Stomach smooth muscle (tissue), 2 donors: Measurements from ENCODE around the gene HECA.

ENCODE experiments used
- H3K27ac ChIP-seq: one replicate; pipeline ENCODE4 v1.7.0; 2013; ENCODE audit warnings: mild to moderate bottlenecking, low read length, inconsistent platforms
- H3K27me3 ChIP-seq, 2 donors: one replicate each; pipeline ENCODE4 v1.7.0; 2013; ENCODE audit warnings: low read length in 2 of 2; ENCODE audit not compliant: insufficient read depth in 2 of 2, control insufficient read depth in 1 of 2
- H3K36me3 ChIP-seq, 2 donors: one replicate each; pipeline ENCODE4 v1.7.0; 2013; ENCODE audit warnings: low read length in 2 of 2; ENCODE audit not compliant: control insufficient read depth in 2 of 2, insufficient read depth in 2 of 2
- H3K4me1 ChIP-seq: one replicate; pipeline ENCODE4 v1.7.0; 2013; ENCODE audit warnings: low read length; ENCODE audit not compliant: control insufficient read depth, insufficient read depth
- H3K4me3 ChIP-seq, 2 donors: one replicate each; pipeline ENCODE4 v1.7.0; 2013; ENCODE audit warnings: low read length in 2 of 2
- H3K9ac ChIP-seq, 2 donors: one replicate each; pipeline ENCODE4 v1.7.0; 2013; ENCODE audit warnings: low read length in 2 of 2, mild to moderate bottlenecking in 1 of 2
- H3K9me3 ChIP-seq, 2 donors: one replicate each; pipeline ENCODE4 v1.7.0; 2013; ENCODE audit warnings: low read length in 2 of 2; ENCODE audit not compliant: control insufficient read depth in 2 of 2
- donor health status: healthy.
- donor health status: Pancreatic carcinoma.

Gene HECA

DNA sequence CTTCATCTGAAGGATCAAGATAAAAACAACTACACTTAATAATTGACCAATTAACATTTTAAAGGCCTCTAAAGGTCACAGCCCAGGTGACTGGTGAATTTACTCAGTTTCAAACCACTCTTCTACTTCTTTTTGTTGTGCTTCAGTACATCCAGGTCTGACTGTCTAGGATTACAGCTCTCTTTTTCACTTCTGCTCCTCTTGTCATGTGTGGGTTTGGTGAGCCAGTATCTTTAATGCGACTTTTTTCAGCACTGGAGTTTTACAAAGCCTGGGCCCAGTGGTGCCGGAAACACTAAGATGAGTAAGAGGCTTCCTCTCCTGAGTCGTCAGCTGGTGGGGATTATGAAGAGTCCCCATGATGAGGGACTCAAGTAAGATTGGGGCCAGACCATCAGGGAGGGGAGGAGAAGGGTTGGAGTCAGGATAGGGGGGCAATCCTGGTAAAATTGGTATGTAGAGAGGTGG, 27.0 kb downstream of the HECA start:
- no peaks in the 10 kb centered on the region for H3K9me3 ChIP-seq
- H3K27ac ChIP-seq: no peak overlapping the region
- H3K27me3 ChIP-seq: no peaks in the 10 kb centered on the region
- no peak overlapping the region for H3K9ac ChIP-seq
- no peak overlapping the region for H3K4me3 ChIP-seq
- H3K36me3 ChIP-seq: peaks cover 4% of the 10 kb centered on the region in 2 donors
- H3K4me1 ChIP-seq: peaks cover 5% of the 10 kb centered on the region

- Histone ChIP-seq H3K4me3 (no peak overlapping the region), H3K27me3 (no peaks in the 10 kb centered on the region), H3K36me3 (peaks cover 11 to 12% of the 10 kb centered on the region in 2 donors), H3K4me1 (peaks cover 5% of the 10 kb centered on the region), H3K27ac (no peak overlapping the region), H3K9me3 (no peaks in the 10 kb centered on the region), H3K9ac (no peak overlapping the region)
Measured at GRCh38 chr6:139164001-139164400, 29.1 kb downstream of the HECA start.

- Histone ChIP-seq H3K27me3 (no peaks in the 10 kb centered on the region), H3K36me3 (peaks cover 11 to 12% of the 10 kb centered on the region in 2 donors), H3K4me1 (no peaks in the 10 kb centered on the region), H3K4me3 (no peak overlapping the region), H3K9ac (no peak overlapping the region), H3K27ac (no peak overlapping the region), H3K9me3 (no peaks in the 10 kb centered on the region)
Measured at GRCh38 chr6:139165324-139165723, 30.4 kb downstream of the HECA start.

GRCh38 chr6:139166238-139166955, 31.5 kb downstream of the HECA start:
- Histone ChIP-seq H3K36me3 (peaks cover 11 to 12% of the 10 kb centered on the region in 2 donors), H3K9ac (no peak overlapping the region), H3K27ac (no peak overlapping the region), H3K9me3 (no peaks in the 10 kb centered on the region), H3K4me1 (no peaks in the 10 kb centered on the region), H3K4me3 (no peak overlapping the region), H3K27me3 (no peaks in the 10 kb centered on the region)

DNA sequence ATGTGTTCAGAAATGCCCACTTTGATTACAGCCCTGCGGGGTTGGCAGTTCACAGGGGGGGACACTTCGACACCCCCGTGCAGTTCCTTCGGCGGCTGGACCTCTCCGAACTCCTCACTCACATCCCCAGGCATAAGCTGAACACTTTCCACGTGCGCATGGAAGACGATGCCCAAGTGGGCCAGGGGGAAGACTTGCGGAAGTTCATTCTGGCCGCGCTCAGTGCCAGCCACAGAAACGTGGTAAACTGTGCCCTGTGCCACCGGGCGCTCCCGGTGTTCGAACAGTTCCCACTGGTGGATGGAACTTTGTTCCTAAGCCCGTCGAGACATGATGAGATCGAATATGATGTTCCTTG, 32.1 kb downstream of the HECA start:
- Histone ChIP-seq H3K27ac (no peak overlapping the region), H3K4me1 (no peaks in the 10 kb centered on the region), H3K27me3 (no peaks in the 10 kb centered on the region), H3K36me3 (peaks cover 11 to 12% of the 10 kb centered on the region in 2 donors), H3K9ac (no peak overlapping the region), H3K9me3 (no peaks in the 10 kb centered on the region), H3K4me3 (no peak overlapping the region)

GRCh38 chr6:139172151-139172550, 37.3 kb downstream of the HECA start:
- Histone ChIP-seq H3K9ac (no peak overlapping the region), H3K9me3 (no peaks in the 10 kb centered on the region), H3K4me1 (no peaks in the 10 kb centered on the region), H3K36me3 (peaks cover 17% of the 10 kb centered on the region in 2 donors), H3K27ac (no peak overlapping the region), H3K27me3 (no peaks in the 10 kb centered on the region), H3K4me3 (no peak overlapping the region)

- Histone ChIP-seq H3K9ac (no peak overlapping the region), H3K27me3 (no peaks in the 10 kb centered on the region), H3K36me3 (peaks cover 14 to 16% of the 10 kb centered on the region in 2 donors), H3K27ac (no peak overlapping the region), H3K4me3 (no peak overlapping the region), H3K4me1 (no peaks in the 10 kb centered on the region), H3K9me3 (no peaks in the 10 kb centered on the region)
Measured at GRCh38 chr6:139172567-139172966, 37.7 kb downstream of the HECA start.

GRCh38 chr6:139173172-139173571, 38.3 kb downstream of the HECA start:
- no peaks in the 10 kb centered on the region for H3K27me3 ChIP-seq

GRCh38 chr6:139173822-139174221, 38.9 kb downstream of the HECA start:
- H3K36me3 ChIP-seq: peaks cover 12 to 19% of the 10 kb centered on the region in 2 donors

More at GRCh38 chr6:139173172-139173571, 38.3 kb downstream of the HECA start:
- no peak overlapping the region for H3K27ac ChIP-seq
- H3K4me3 ChIP-seq: no peak overlapping the region
- no peaks in the 10 kb centered on the region for H3K9me3 ChIP-seq
- peaks cover 12 to 19% of the 10 kb centered on the region in 2 donors for H3K36me3 ChIP-seq
- no peak overlapping the region for H3K9ac ChIP-seq
- H3K4me1 ChIP-seq: no peaks in the 10 kb centered on the region

GRCh38 chr6:139174961-139175360, 40.1 kb downstream of the HECA start:
- Histone ChIP-seq H3K27ac (no peak overlapping the region), H3K9ac (no peak overlapping the region), H3K36me3 (peaks cover 12 to 19% of the 10 kb centered on the region in 2 donors), H3K27me3 (no peaks in the 10 kb centered on the region), H3K4me1 (no peaks in the 10 kb centered on the region), H3K4me3 (no peak overlapping the region), H3K9me3 (no peaks in the 10 kb centered on the region)

More at GRCh38 chr6:139173822-139174221, 38.9 kb downstream of the HECA start:
- Histone ChIP-seq H3K27ac (no peak overlapping the region), H3K9ac (no peak overlapping the region), H3K9me3 (no peaks in the 10 kb centered on the region), H3K4me3 (no peak overlapping the region), H3K27me3 (no peaks in the 10 kb centered on the region), H3K4me1 (no peaks in the 10 kb centered on the region)

GRCh38 chr6:139175389-139175948, 40.6 kb downstream of the HECA start:
- no peak overlapping the region for H3K9ac ChIP-seq
- H3K4me1 ChIP-seq: no peaks in the 10 kb centered on the region
- H3K27me3 ChIP-seq: no peaks in the 10 kb centered on the region
- H3K36me3 ChIP-seq: peaks cover 12 to 19% of the 10 kb centered on the region in 2 donors
- H3K9me3 ChIP-seq: no peaks in the 10 kb centered on the region
- H3K27ac ChIP-seq: no peak overlapping the region
- no peak overlapping the region for H3K4me3 ChIP-seq
